Uterus (tissue), 2 donors: Measurements from ENCODE around the gene TSPAN11.

ENCODE experiments used
- CTCF ChIP-seq, 4 experiments: fragments of 200-600 bp in 2 of 4; fragments of 450-650 bp in 2 of 4; sonication (generic) in 2 of 4; IDR thresholded peaks; one replicate each; pipeline ENCODE4 v1.5.1; 2016 to 2019; ENCODE audit warnings: antibody characterized with exemption in 4 of 4, mild to moderate bottlenecking in 2 of 4, moderate library complexity in 1 of 4
- POLR2A ChIP-seq, 2 donors: fragments of 450-650 bp; IDR thresholded peaks; one replicate each; pipeline ENCODE4 v1.6.1; 2016; ENCODE audit warnings: antibody characterized with exemption in 2 of 2, mild to moderate bottlenecking in 1 of 2, moderate library complexity in 1 of 2

GRCh38 chr12:30900351-30900750, 26.2 kb upstream of the TSPAN11 start:
- TF ChIP-seq POLR2A (IDR thresholded peaks at IDR 0.05): no peak
- TF ChIP-seq CTCF (IDR thresholded peaks at IDR 0.05): no peak
